ENCODE data around the gene CECR2. TPM values are rescaled to one million over a fixed set of nuclear protein-coding genes. Genes with fewer than 3 reads are reported as not detected.
"Not testable (repeated sequence)": the region's sequence is repeated elsewhere in the genome, so short reads cannot be mapped to it uniquely, and the experiment has no call there.

CECR2 gene
- total and polyA plus RNA-seq, 4 donors, result 0.08 to 2.1 (median 0.37) TPM

GRCh38 chr22:17513612-17514011, 144.4 kb downstream of the CECR2 start:
- intact Hi-C loops (cut with DNase I), result no loop called here
- Histone ChIP-seq H3K27me3 (ENCODE audit: control insufficient read depth in 1 of 2, insufficient read depth in 2 of 2, low read length in 1 of 2) (no peaks in the 10 kb centered on the region), H3K9me3 (ENCODE audit: control insufficient read depth, low read length) (no peaks in the 10 kb centered on the region), H3K27ac (ENCODE audit: low read depth in 1 of 2, low read length in 2 of 2) (no peak overlapping the region), H3K4me1 (ENCODE audit: control insufficient read depth in 1 of 2, insufficient read depth in 2 of 2, low read length in 2 of 2) (no peaks in the 10 kb centered on the region), H3K4me3 (ENCODE audit: low read length in 2 of 2) (no peak overlapping the region), H3K36me3 (ENCODE audit: control insufficient read depth in 1 of 2, insufficient read depth in 2 of 2, low read length in 1 of 2) (no peaks in the 10 kb centered on the region)
- no peak for DNase-seq
- no peak for ATAC-seq (ENCODE audit: low FRiP score)
- WGBS, 2 donors, result 3 to 4% methylated on average over 2 of the region's 2 CpGs

GRCh38 chr22:17514084-17514483, 144.8 kb downstream of the CECR2 start:
- 41 to 47% methylated on average over 7 of the region's 7 CpGs for WGBS, 2 donors
- Histone ChIP-seq H3K27me3 (ENCODE audit: control insufficient read depth in 1 of 2, insufficient read depth in 2 of 2, low read length in 1 of 2) (no peaks in the 10 kb centered on the region), H3K4me3 (ENCODE audit: low read length in 2 of 2) (no peak overlapping the region), H3K36me3 (ENCODE audit: control insufficient read depth in 1 of 2, insufficient read depth in 2 of 2, low read length in 1 of 2) (no peaks in the 10 kb centered on the region), H3K9me3 (ENCODE audit: control insufficient read depth, low read length) (no peaks in the 10 kb centered on the region), H3K4me1 (ENCODE audit: control insufficient read depth in 1 of 2, insufficient read depth in 2 of 2, low read length in 2 of 2) (no peaks in the 10 kb centered on the region), H3K27ac (ENCODE audit: low read depth in 1 of 2, low read length in 2 of 2) (no peak overlapping the region)
- intact Hi-C loops (cut with DNase I), result no loop called here
- ATAC-seq (ENCODE audit: low FRiP score) (no peak), DNase-seq (no peak)

- no peak overlapping the region for H3K27ac ChIP-seq (ENCODE audit: low read depth in 1 of 2, low read length in 2 of 2)
- DNase-seq (no peak), ATAC-seq (ENCODE audit: low FRiP score) (no peak)
- intact Hi-C loops (cut with DNase I), result no loop called here
- H3K9me3 ChIP-seq (ENCODE audit: control insufficient read depth, low read length), result no peaks in the 10 kb centered on the region
- H3K4me1 ChIP-seq (ENCODE audit: control insufficient read depth in 1 of 2, insufficient read depth in 2 of 2, low read length in 2 of 2), result no peaks in the 10 kb centered on the region
- no peaks in the 10 kb centered on the region for H3K36me3 ChIP-seq (ENCODE audit: control insufficient read depth in 1 of 2, insufficient read depth in 2 of 2, low read length in 1 of 2)
- H3K4me3 ChIP-seq (ENCODE audit: low read length in 2 of 2), result no peak overlapping the region
- peaks cover 0 to 1% of the 10 kb centered on the region in 2 donors for H3K27me3 ChIP-seq (ENCODE audit: control insufficient read depth in 1 of 2, insufficient read depth in 2 of 2, low read length in 1 of 2)
- 61 to 65% methylated on average over 3 of the region's 3 CpGs for WGBS, 2 donors
These were observed 149.1 kb downstream of the CECR2 start for GRCh38 chr22:17518406-17518805.

- H3K36me3 ChIP-seq (ENCODE audit: control insufficient read depth in 1 of 2, insufficient read depth in 2 of 2, low read length in 1 of 2); H3K4me1 ChIP-seq (ENCODE audit: control insufficient read depth in 1 of 2, insufficient read depth in 2 of 2, low read length in 2 of 2); H3K9me3 ChIP-seq (ENCODE audit: control insufficient read depth, low read length); H3K27me3 ChIP-seq (ENCODE audit: control insufficient read depth in 1 of 2, insufficient read depth in 2 of 2, low read length in 1 of 2); DNase-seq; intact Hi-C loops (cut with DNase I); H3K27ac ChIP-seq (ENCODE audit: low read depth in 1 of 2, low read length in 2 of 2); H3K4me3 ChIP-seq (ENCODE audit: low read length in 2 of 2); ATAC-seq (ENCODE audit: low FRiP score): not testable (repeated sequence)
- WGBS, 2 donors, result 79 to 84% methylated on average over 1 of the region's 1 CpG
These were observed 152.7 kb downstream of the CECR2 start for GRCh38 chr22:17521971-17522370.

GRCh38 chr22:17523925-17524324, 154.7 kb downstream of the CECR2 start:
- WGBS, 2 donors, result 74 to 79% methylated on average over 10 of the region's 10 CpGs
- H3K27me3 ChIP-seq (ENCODE audit: control insufficient read depth in 1 of 2, insufficient read depth in 2 of 2, low read length in 1 of 2), result peaks cover 0 to 1% of the 10 kb centered on the region in 2 donors
- H3K4me1 ChIP-seq (ENCODE audit: control insufficient read depth in 1 of 2, insufficient read depth in 2 of 2, low read length in 2 of 2), result no peaks in the 10 kb centered on the region
- no peaks in the 10 kb centered on the region for H3K9me3 ChIP-seq (ENCODE audit: control insufficient read depth, low read length)
- no peak for ATAC-seq (ENCODE audit: low FRiP score)
- no peak for DNase-seq
- H3K4me3 ChIP-seq (ENCODE audit: low read length in 2 of 2), result no peak overlapping the region
- intact Hi-C loops (cut with DNase I), result no loop called here
- no peaks in the 10 kb centered on the region for H3K36me3 ChIP-seq (ENCODE audit: control insufficient read depth in 1 of 2, insufficient read depth in 2 of 2, low read length in 1 of 2)
- H3K27ac ChIP-seq (ENCODE audit: low read depth in 1 of 2, low read length in 2 of 2), result no peak overlapping the region

- ATAC-seq (ENCODE audit: low FRiP score) (peak; percentile 74), DNase-seq (peak; percentile 82 to 88)
- H3K4me3 ChIP-seq (ENCODE audit: low read length in 2 of 2), result no peak overlapping the region
- WGBS, 2 donors, result 6 to 7% methylated on average over 5 of the region's 5 CpGs
- H3K27ac ChIP-seq (ENCODE audit: low read depth in 1 of 2, low read length in 2 of 2), result no peak overlapping the region
- H3K36me3 ChIP-seq (ENCODE audit: control insufficient read depth in 1 of 2, insufficient read depth in 2 of 2, low read length in 1 of 2), result no peaks in the 10 kb centered on the region
- H3K9me3 ChIP-seq (ENCODE audit: control insufficient read depth, low read length), result no peaks in the 10 kb centered on the region
- no peaks in the 10 kb centered on the region for H3K4me1 ChIP-seq (ENCODE audit: control insufficient read depth in 1 of 2, insufficient read depth in 2 of 2, low read length in 2 of 2)
- intact Hi-C loops (cut with DNase I), result no loop called here
- H3K27me3 ChIP-seq (ENCODE audit: control insufficient read depth in 1 of 2, insufficient read depth in 2 of 2, low read length in 1 of 2), result no peaks in the 10 kb centered on the region
These were observed 167.0 kb downstream of the CECR2 start for GRCh38 chr22:17536269-17536668.

GRCh38 chr22:17537155-17537554, 167.9 kb downstream of the CECR2 start:
- ATAC-seq (ENCODE audit: low FRiP score) (no peak), DNase-seq (no peak)
- Histone ChIP-seq H3K36me3 (ENCODE audit: control insufficient read depth in 1 of 2, insufficient read depth in 2 of 2, low read length in 1 of 2) (no peaks in the 10 kb centered on the region), H3K9me3 (ENCODE audit: control insufficient read depth, low read length) (no peaks in the 10 kb centered on the region), H3K27ac (ENCODE audit: low read depth in 1 of 2, low read length in 2 of 2) (peak overlapping the region in 1 of 2 donors; percentile 58), H3K27me3 (ENCODE audit: control insufficient read depth in 1 of 2, insufficient read depth in 2 of 2, low read length in 1 of 2) (no peaks in the 10 kb centered on the region), H3K4me3 (ENCODE audit: low read length in 2 of 2) (no peak overlapping the region), H3K4me1 (ENCODE audit: control insufficient read depth in 1 of 2, insufficient read depth in 2 of 2, low read length in 2 of 2) (no peaks in the 10 kb centered on the region)
- WGBS, 2 donors, result 98 to 100% methylated on average over 2 of the region's 2 CpGs
- intact Hi-C loops (cut with DNase I), result no loop called here

GRCh38 chr22:17540481-17540880, 171.2 kb downstream of the CECR2 start:
- 88 to 89% methylated on average over 15 of the region's 15 CpGs for WGBS, 2 donors
- DNase-seq, result no peak
- no peaks in the 10 kb centered on the region for H3K27me3 ChIP-seq (ENCODE audit: control insufficient read depth in 1 of 2, insufficient read depth in 2 of 2, low read length in 1 of 2)
- no peak overlapping the region for H3K4me3 ChIP-seq (ENCODE audit: low read length in 2 of 2)
- H3K27ac ChIP-seq (ENCODE audit: low read depth in 1 of 2, low read length in 2 of 2), result no peak overlapping the region
- H3K9me3 ChIP-seq (ENCODE audit: control insufficient read depth, low read length), result no peaks in the 10 kb centered on the region
- H3K36me3 ChIP-seq (ENCODE audit: control insufficient read depth in 1 of 2, insufficient read depth in 2 of 2, low read length in 1 of 2), result no peaks in the 10 kb centered on the region
- H3K4me1 ChIP-seq (ENCODE audit: control insufficient read depth in 1 of 2, insufficient read depth in 2 of 2, low read length in 2 of 2), result no peaks in the 10 kb centered on the region
- no peak for ATAC-seq (ENCODE audit: low FRiP score)
- intact Hi-C loops (cut with DNase I), result loop anchor here in 1 of 2 donors (10.0 kb wide), 1 partner anchor 64 kb away; no protein-coding TSS in a partner anchor

- DNase-seq (no peak), ATAC-seq (ENCODE audit: low FRiP score) (no peak)
- no peaks in the 10 kb centered on the region for H3K4me1 ChIP-seq (ENCODE audit: control insufficient read depth in 1 of 2, insufficient read depth in 2 of 2, low read length in 2 of 2)
- WGBS, 2 donors, result 82 to 85% methylated on average over 7 of the region's 7 CpGs
- no peaks in the 10 kb centered on the region for H3K36me3 ChIP-seq (ENCODE audit: control insufficient read depth in 1 of 2, insufficient read depth in 2 of 2, low read length in 1 of 2)
- no peak overlapping the region for H3K27ac ChIP-seq (ENCODE audit: low read depth in 1 of 2, low read length in 2 of 2)
- H3K27me3 ChIP-seq (ENCODE audit: control insufficient read depth in 1 of 2, insufficient read depth in 2 of 2, low read length in 1 of 2), result no peaks in the 10 kb centered on the region
- H3K4me3 ChIP-seq (ENCODE audit: low read length in 2 of 2), result no peak overlapping the region
- no peaks in the 10 kb centered on the region for H3K9me3 ChIP-seq (ENCODE audit: control insufficient read depth, low read length)
- intact Hi-C loops (cut with DNase I), result loop anchor here in 1 of 2 donors (10.0 kb wide), 1 partner anchor 63 kb away; no protein-coding TSS in a partner anchor
These were observed 172.2 kb downstream of the CECR2 start for GRCh38 chr22:17541476-17541875.
